Measurements from ENCODE around the gene MICALL2. TPM values are rescaled to one million over a fixed set of nuclear protein-coding genes. Genes with fewer than 3 reads are reported as not detected.

MICALL2 gene
- total RNA-seq, 4 donors from 2014 or later = 9.1 to 18.3 (median 14.6) TPM

DNA sequence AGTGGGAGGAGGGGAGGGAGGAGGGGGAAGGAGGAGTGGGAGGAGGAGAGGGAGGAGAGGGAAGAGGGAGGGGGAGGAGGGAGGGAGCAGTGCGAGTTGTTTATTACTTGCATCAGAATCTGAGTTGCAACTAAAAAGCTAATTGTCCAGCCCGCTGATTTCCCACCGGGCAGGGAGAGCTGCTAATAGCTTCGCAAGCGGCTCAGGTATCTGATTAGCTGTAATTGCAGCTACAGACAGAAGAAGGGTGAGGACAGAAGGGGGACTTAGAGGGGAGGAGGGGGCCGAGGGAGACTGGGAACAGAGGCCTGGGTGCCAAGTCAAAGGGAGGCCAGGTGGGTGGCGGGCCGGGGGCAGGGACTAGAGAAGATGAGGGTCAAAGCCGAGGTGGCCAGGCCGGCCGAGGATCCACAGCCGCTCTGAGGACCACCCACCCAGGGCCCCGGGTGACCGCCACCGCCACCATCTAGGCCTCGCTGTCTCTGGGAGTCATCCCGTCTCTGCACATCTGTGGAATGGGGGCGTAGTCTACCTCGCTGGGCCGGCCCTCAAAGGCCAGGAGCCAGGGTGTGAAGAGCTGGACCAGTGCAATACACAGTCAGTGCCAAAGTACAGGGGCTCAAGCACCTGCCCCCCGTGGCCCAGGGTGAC lies 54.2 kb downstream of the MICALL2 start:
- no peak for DNase-seq (ENCODE audit: extremely low spot score)
- 59% methylated on average over 12 of the region's 21 CpGs for WGBS
- Histone ChIP-seq H3K9me3 (peaks cover 0 to 17% (median 13%) of the 10 kb centered on the region in 4 donors), H3K27ac (replicated peaks in 1 of 4) (no peak overlapping the region), H3K4me1 (peaks cover 0 to 11% (median 9%) of the 10 kb centered on the region in 4 donors), H3K27me3 (peaks cover 0 to 100% (median 54%) of the 10 kb centered on the region in 4 donors), H3K4me3 (no peak overlapping the region), H3K36me3 (no peaks in the 10 kb centered on the region)
- TF ChIP-seq, protein P1, sequence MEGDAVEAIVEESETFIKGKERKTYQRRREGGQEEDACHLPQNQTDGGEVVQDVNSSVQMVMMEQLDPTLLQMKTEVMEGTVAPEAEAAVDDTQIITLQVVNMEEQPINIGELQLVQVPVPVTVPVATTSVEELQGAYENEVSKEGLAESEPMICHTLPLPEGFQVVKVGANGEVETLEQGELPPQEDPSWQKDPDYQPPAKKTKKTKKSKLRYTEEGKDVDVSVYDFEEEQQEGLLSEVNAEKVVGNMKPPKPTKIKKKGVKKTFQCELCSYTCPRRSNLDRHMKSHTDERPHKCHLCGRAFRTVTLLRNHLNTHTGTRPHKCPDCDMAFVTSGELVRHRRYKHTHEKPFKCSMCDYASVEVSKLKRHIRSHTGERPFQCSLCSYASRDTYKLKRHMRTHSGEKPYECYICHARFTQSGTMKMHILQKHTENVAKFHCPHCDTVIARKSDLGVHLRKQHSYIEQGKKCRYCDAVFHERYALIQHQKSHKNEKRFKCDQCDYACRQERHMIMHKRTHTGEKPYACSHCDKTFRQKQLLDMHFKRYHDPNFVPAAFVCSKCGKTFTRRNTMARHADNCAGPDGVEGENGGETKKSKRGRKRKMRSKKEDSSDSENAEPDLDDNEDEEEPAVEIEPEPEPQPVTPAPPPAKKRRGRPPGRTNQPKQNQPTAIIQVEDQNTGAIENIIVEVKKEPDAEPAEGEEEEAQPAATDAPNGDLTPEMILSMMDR (IDR thresholded peaks at IDR 0.05) = no peak
- TF ChIP-seq EP300 (IDR thresholded peaks at IDR 0.05) (no peak), POLR2A (IDR thresholded peaks at IDR 0.05; ENCODE audit: low read depth) (no peak), POLR2AphosphoS5 (IDR thresholded peaks at IDR 0.05) (no peak)
- intact Hi-C loops (cut with DNase I) = no loop called here

DNA sequence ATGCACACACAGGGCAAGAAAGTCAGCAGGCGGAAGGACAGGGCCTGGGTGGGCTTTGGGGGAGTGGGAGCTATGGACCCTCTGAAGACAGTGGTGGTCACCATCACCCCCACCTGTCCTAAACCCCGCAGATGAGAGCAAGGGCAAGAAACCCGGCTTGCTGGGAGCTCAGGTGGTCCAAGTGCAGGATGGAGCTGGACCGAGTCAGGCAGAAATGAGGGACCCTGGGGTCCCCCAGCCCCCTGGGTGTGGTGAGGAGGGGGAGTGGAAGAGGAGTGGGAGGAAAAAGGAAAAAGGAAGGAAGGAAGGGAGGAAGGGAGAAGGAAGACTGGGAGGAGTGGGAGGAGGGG lies 54.8 kb downstream of the MICALL2 start:
- intact Hi-C loops (cut with DNase I) = no loop called here
- TF ChIP-seq EP300 (IDR thresholded peaks at IDR 0.05) (no peak), POLR2AphosphoS5 (IDR thresholded peaks at IDR 0.05) (no peak), POLR2A (IDR thresholded peaks at IDR 0.05; ENCODE audit: low read depth) (no peak)
- TF ChIP-seq, protein P1 (IDR thresholded peaks at IDR 0.05) = no peak
- H3K36me3 ChIP-seq = no peaks in the 10 kb centered on the region
- H3K9me3 ChIP-seq = peaks cover 0 to 17% (median 13%) of the 10 kb centered on the region in 4 donors
- H3K4me1 ChIP-seq = peaks cover 0 to 11% (median 9%) of the 10 kb centered on the region in 4 donors
- no peak overlapping the region for H3K27ac ChIP-seq (replicated peaks in 1 of 4)
- WGBS = 46% methylated on average over 4 of the region's 4 CpGs
- DNase-seq (ENCODE audit: extremely low spot score) = no peak
- peaks cover 0 to 100% (median 53%) of the 10 kb centered on the region in 4 donors for H3K27me3 ChIP-seq
- no peak overlapping the region for H3K4me3 ChIP-seq

DNA sequence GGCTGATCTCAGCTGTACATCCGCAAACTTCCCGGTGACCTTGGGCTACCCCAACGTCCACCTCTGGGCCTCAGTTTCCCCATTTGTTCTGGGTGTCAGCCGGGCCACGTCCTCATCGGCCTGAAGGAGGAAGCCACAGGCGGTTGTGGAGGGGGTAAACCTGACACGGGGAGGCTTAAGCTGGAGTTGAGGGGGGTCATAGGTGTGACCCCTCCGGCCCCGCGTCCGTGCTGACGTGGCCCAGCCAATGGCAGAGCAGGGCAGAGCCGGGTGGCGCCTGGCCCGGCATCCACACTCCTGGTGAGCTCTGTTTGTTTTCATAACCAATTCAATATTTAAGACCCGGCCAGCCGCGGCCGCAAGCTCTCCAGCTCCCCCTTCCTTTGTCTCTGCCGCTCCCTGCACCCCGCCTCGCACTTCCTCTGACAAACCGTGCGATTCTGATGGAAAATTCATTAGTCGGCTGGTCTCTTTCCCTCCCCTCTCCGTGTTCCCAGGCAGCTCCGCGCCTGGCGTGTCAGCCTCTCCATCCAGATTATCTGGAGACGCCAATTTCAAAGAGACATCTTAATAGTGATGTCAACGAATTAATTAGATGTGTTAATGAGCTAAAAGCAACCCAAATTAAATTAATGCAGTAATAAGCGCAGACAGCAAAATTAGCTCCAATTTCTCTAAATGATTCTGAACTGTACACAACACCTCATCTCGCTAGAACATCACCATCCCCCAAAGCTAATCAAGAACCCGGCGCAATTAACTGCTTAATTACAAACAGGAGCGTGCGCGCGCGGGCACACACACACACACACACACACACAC lies 55.4 kb downstream of the MICALL2 start:
- Histone ChIP-seq H3K9me3 (peaks cover 0 to 17% (median 13%) of the 10 kb centered on the region in 4 donors), H3K36me3 (no peaks in the 10 kb centered on the region), H3K27me3 (peaks cover 0 to 100% (median 49%) of the 10 kb centered on the region in 4 donors), H3K4me1 (peaks cover 0 to 11% (median 9%) of the 10 kb centered on the region in 4 donors), H3K4me3 (no peak overlapping the region), H3K27ac (replicated peaks in 1 of 4) (no peak overlapping the region)
- no peak for TF ChIP-seq POLR2A (IDR thresholded peaks at IDR 0.05; ENCODE audit: low read depth)
- TF ChIP-seq EP300 (IDR thresholded peaks at IDR 0.05) = no peak
- TF ChIP-seq, protein P1 (IDR thresholded peaks at IDR 0.05) = no peak
- no peak for TF ChIP-seq POLR2AphosphoS5 (IDR thresholded peaks at IDR 0.05)
- WGBS = 11% methylated on average over 32 of the region's 41 CpGs
- intact Hi-C loops (cut with DNase I) = no loop called here
- DNase-seq (ENCODE audit: extremely low spot score) = no peak

DNA sequence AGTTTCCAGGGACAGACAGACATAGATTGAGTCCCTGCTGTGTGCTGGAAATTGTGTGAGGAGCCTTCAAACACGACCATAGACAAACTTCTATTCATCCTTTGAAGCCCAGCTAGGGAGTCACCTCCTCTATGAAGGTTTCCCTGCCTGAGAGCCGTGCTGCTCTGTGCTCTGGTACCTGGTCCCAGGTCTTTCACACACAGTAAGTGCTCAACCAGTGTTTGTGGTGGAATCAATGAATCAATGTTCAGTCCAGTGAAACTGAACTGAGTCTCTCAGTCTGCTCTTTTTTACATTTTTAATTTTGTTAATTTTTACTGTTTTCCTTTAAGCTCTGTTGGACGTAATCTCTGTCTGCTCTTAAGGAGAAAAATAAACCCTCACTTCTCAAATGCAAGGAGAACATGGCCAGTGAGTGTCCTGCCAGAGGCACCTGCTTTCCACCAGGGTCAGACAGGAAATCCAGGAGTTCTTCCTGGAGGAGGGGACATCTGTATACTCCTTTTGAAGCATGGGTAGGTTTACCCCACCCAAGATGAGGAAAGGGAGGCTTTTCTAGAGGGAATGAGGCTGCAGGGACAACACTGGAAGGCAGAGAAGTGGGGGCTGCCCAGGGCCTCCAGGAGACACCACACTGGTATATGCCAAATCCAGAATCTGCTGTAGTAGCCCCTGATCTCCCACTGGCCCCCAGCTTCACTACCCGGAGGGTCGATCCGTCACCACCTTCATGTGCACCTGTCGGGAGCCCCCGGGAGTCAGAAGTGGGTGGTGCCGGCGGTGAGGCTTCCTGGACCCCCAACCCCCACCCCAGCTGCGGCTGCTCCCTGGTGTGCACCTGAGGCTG lies 56.3 kb downstream of the MICALL2 start:
- intact Hi-C loops (cut with DNase I) = no loop called here
- peaks cover 0 to 100% (median 44%) of the 10 kb centered on the region in 4 donors for H3K27me3 ChIP-seq
- DNase-seq (ENCODE audit: extremely low spot score) = no peak
- WGBS = 63% methylated on average over 3 of the region's 11 CpGs
- no peak overlapping the region for H3K27ac ChIP-seq (replicated peaks in 1 of 4)
- no peak overlapping the region for H3K4me3 ChIP-seq
- TF ChIP-seq EP300 (IDR thresholded peaks at IDR 0.05) (no peak), POLR2A (IDR thresholded peaks at IDR 0.05; ENCODE audit: low read depth) (no peak), POLR2AphosphoS5 (IDR thresholded peaks at IDR 0.05) (no peak)
- TF ChIP-seq, protein P1 (IDR thresholded peaks at IDR 0.05) = no peak
- H3K9me3 ChIP-seq = peaks cover 0 to 17% (median 13%) of the 10 kb centered on the region in 4 donors
- peaks cover 0 to 11% (median 9%) of the 10 kb centered on the region in 4 donors for H3K4me1 ChIP-seq
- H3K36me3 ChIP-seq = no peaks in the 10 kb centered on the region
